Ishikawa (cell line): ENCODE data around the gene SLC18A2.

Experiments
- CEBPB ChIP-seq: IDR thresholded peaks from 2 replicates; pipeline ENCODE4 v1.6.1; 2012
- CREB1 ChIP-seq: IDR thresholded peaks from 2 replicates; pipeline ENCODE4 v1.6.1; 2012; ENCODE audit warnings: low read depth
- EGR1 ChIP-seq: IDR thresholded peaks from 2 replicates; pipeline ENCODE4 v1.6.1; 2012
- EP300 ChIP-seq: IDR thresholded peaks from 2 replicates; pipeline ENCODE4 v1.6.1; 2012; ENCODE audit warnings: borderline replicate concordance
- FOXM1 ChIP-seq: IDR thresholded peaks from 2 replicates; pipeline ENCODE4 v1.6.1; 2012; ENCODE audit warnings: low read depth, borderline replicate concordance
- MAX ChIP-seq: IDR thresholded peaks from 2 replicates; pipeline ENCODE4 v1.6.1; 2012
- NFIC ChIP-seq: IDR thresholded peaks from 2 replicates; pipeline ENCODE4 v1.6.1; 2012
- RAD21 ChIP-seq: IDR thresholded peaks from 2 replicates; pipeline ENCODE4 v1.6.1; 2012; ENCODE audit warnings: low read depth
- TAF1 ChIP-seq: IDR thresholded peaks from 2 replicates; pipeline ENCODE4 v1.6.1; 2012; ENCODE audit warnings: low read depth, mild to moderate bottlenecking
- TCF12 ChIP-seq: IDR thresholded peaks from 2 replicates; pipeline ENCODE4 v1.6.1; 2012; ENCODE audit warnings: low read depth
- TEAD4 ChIP-seq: IDR thresholded peaks from 2 replicates; pipeline ENCODE4 v1.6.1; 2012
- USF1 ChIP-seq: IDR thresholded peaks from 2 replicates; pipeline ENCODE4 v1.6.1; 2012
- YY1 ChIP-seq: IDR thresholded peaks from 2 replicates; pipeline ENCODE4 v1.6.1; 2012; ENCODE audit warnings: low read depth
- ZBTB7A ChIP-seq: IDR thresholded peaks from 2 replicates; pipeline ENCODE4 v1.6.1; 2012; ENCODE audit warnings: low read depth
- TF ChIP-seq, protein P1 (sequence below): IDR thresholded peaks from 2 replicates; pipeline ENCODE4 v1.6.1; 2012; ENCODE audit warnings: low read depth, mild to moderate bottlenecking

Gene SLC18A2

DNA sequence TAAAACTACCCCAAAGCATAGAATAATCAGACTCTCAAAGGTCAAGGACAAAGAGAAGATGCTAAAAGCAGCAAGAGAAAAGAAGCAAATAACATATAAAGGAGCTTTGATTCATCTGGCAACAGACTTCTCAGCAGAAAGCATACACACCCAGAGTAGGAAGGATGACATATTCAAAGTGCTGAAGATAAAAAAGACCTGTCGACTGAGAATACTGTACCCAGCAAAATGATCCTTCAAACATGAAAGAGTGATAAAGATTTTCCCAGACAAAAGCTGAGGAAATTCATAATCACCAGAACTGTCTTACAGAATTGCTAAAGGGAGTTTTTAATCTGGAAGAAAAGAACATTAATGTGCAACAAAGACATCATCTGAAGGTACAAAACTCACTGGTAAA is 28.7 kb upstream of the SLC18A2 start:
- TF ChIP-seq CEBPB (no peak), ZBTB7A (no peak), RAD21 (no peak), MAX (no peak), TEAD4 (no peak)
- TF ChIP-seq, protein P1, sequence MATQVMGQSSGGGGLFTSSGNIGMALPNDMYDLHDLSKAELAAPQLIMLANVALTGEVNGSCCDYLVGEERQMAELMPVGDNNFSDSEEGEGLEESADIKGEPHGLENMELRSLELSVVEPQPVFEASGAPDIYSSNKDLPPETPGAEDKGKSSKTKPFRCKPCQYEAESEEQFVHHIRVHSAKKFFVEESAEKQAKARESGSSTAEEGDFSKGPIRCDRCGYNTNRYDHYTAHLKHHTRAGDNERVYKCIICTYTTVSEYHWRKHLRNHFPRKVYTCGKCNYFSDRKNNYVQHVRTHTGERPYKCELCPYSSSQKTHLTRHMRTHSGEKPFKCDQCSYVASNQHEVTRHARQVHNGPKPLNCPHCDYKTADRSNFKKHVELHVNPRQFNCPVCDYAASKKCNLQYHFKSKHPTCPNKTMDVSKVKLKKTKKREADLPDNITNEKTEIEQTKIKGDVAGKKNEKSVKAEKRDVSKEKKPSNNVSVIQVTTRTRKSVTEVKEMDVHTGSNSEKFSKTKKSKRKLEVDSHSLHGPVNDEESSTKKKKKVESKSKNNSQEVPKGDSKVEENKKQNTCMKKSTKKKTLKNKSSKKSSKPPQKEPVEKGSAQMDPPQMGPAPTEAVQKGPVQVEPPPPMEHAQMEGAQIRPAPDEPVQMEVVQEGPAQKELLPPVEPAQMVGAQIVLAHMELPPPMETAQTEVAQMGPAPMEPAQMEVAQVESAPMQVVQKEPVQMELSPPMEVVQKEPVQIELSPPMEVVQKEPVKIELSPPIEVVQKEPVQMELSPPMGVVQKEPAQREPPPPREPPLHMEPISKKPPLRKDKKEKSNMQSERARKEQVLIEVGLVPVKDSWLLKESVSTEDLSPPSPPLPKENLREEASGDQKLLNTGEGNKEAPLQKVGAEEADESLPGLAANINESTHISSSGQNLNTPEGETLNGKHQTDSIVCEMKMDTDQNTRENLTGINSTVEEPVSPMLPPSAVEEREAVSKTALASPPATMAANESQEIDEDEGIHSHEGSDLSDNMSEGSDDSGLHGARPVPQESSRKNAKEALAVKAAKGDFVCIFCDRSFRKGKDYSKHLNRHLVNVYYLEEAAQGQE: no peak

- no peak for TF ChIP-seq EP300
- no peak for TF ChIP-seq EGR1
- TF ChIP-seq MAX: no peak
- no peak for TF ChIP-seq FOXM1
- no peak for TF ChIP-seq RAD21
- TF ChIP-seq TEAD4: no peak
- TF ChIP-seq NFIC: no peak
- no peak for TF ChIP-seq CEBPB
- TF ChIP-seq TAF1: no peak
- no peak for TF ChIP-seq ZBTB7A
- TF ChIP-seq TCF12: no peak
- TF ChIP-seq, protein P1: no peak
- TF ChIP-seq USF1: no peak
- no peak for TF ChIP-seq CREB1
- TF ChIP-seq YY1: no peak
Measured at GRCh38 chr10:117214401-117214800, 26.5 kb upstream of the SLC18A2 start.

DNA sequence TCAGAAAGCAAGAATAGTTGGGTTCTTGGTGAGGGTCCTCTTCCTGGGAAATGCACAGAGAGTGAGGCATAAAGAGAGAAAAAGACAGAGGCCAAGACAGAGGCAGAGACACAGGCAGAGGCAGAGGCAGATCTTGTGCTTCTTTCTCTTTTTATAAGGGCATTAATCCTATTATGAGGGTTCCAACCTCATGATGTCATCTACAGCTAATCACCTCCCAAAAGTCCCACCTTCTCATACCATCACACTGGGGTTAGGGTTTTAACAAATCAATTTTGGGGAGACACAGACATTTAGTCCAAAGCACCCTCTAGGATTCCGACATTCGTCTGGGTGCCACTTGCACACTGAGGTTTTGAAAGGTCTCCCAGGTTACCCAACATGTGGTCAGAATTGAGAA is 25.8 kb upstream of the SLC18A2 start:
- TF ChIP-seq TAF1: no peak
- no peak for TF ChIP-seq EP300
- no peak for TF ChIP-seq CREB1
- TF ChIP-seq FOXM1: no peak

DNA sequence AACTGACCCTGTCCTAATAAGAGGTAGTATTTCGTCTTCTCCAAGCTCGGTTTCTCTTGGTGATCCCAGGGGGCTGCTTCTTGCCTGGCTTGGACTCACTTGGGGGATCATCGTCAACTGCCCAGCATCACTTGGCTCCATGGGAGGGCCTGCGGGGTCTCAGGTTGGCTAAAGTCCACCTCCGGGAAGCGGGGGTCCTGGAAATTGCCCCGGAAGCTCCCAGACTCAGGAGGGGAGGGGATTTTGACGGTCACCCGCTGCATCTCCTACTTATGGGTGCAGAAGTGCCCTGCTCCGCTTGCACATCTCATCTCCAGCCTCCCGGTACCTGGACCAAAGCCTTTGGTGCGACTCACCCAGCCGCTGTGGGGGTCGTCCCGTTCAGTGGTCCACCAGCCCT is 24.9 kb upstream of the SLC18A2 start:
- TF ChIP-seq RAD21 (no peak), EP300 (no peak), FOXM1 (no peak), TEAD4 (no peak), CEBPB (no peak), TCF12 (no peak), EGR1 (no peak), MAX (no peak), YY1 (no peak), CREB1 (no peak), USF1 (no peak)
- TF ChIP-seq, protein P1: no peak

DNA sequence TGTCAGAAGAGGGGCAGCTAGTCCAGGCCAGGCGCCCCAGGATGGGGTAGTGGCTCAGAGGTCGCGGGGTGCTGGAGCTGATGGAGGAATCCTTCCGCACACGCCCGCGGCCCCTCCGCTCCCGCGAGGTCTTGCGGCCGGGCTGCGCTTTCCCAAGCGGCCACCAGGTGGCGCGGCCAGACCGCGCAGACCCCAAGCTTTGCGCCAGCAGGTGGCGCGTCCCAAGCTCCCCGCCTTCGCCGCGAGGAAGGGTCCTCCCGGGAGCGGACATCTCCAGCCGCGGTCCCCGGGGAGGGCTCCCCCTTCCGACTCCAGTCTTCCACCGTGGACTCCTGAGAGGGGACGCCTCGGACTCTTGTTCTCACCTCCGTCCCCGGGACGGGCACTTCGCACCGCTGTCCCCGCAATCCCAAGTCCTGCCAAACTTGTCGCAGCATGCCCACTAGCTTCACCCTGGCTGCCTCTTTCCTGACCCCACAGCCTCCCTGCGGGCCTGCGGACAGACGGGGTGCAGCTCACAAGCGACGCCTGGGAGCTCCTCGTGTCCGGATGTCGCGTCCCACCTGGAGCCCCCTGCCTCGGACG is 24.2 kb upstream of the SLC18A2 start:
- peak; percentile 27; the same call in 1 of the 2 replicates for TF ChIP-seq EP300
- peak; percentile 92 for TF ChIP-seq RAD21
- no peak for TF ChIP-seq TCF12
- TF ChIP-seq MAX: peak; percentile 65; the same call in 1 of the 2 replicates
- TF ChIP-seq ZBTB7A: peak; percentile 91
